Pancreas (tissue), 10 donors: ENCODE results near the gene CYP26A1. TPM values are rescaled to one million over a fixed set of nuclear protein-coding genes. Genes with fewer than 3 reads are reported as not detected.
"Not testable (repeated sequence)": the region's sequence is repeated elsewhere in the genome, so short reads cannot be mapped to it uniquely, and the experiment has no call there.

ENCODE experiments used
- ATAC-seq, 4 donors: fragments of 200-7000 bp; cut with Tn5 transposase; one replicate each; pipeline versions ENCODE4 v1.8.0 to v1.9.1; 2020; ENCODE audit warnings: mild to moderate bottlenecking in 4 of 4, moderate library complexity in 4 of 4
- DNase-seq, 6 donors: peaks; one replicate each; pipeline ENCODE4 v3.0.0-alpha.2; 2020
- FAIRE-seq: peaks from 2 replicates; lab custom pipeline; 2012; peaks lifted over from hg19 to GRCh38; lab: Jason Lieb, UNC
- H3K27ac ChIP-seq, 4 donors: fragments of 200-600 bp; sonication (generic); 1 replicate in 3 of 4; 2 replicates in 1 of 4; pipeline versions ENCODE4 v1.5.0 to v1.8.0; 2020
- H3K27me3 ChIP-seq, 4 donors: fragments of 200-600 bp; one replicate each; pipeline ENCODE4 v1.8.0; 2021
- H3K36me3 ChIP-seq, 3 donors: fragments of 200-600 bp; sonication (generic) in 1 of 3; one replicate each; pipeline versions ENCODE4 v1.5.0 to v1.8.0; 2020 to 2021
- H3K4me1 ChIP-seq, 3 donors: fragments of 200-600 bp; one replicate each; pipeline ENCODE4 v1.8.0; 2021
- H3K4me3 ChIP-seq, 4 donors: fragments of 200-600 bp; sonication (generic) in 2 of 4; one replicate each; pipeline versions ENCODE4 v1.5.0 to v1.8.0; 2020 to 2021
- H3K9me3 ChIP-seq, 4 donors: fragments of 200-600 bp; one replicate each; pipeline ENCODE4 v1.8.0; 2021
- WGBS, 2 donors: extraction: QIAGEN DNeasy Blood & Tissue Kit; methylation state at CpG; one replicate each; pipeline ENCODE4 v1.1.7; 2013; 5-methylcytosine and 5-hydroxymethylcytosine counted together
- intact Hi-C, 3 donors: fragments of 100-400 bp; cut with DNase I; formaldehyde crosslinking; loops; one replicate each; pipeline versions ENCODE4 v1.11.1 to v1.14.2; 2022
- polyA plus RNA-seq, 2 donors: library from polyadenylated mRNA; stranded (reverse); fragments of 200-250 nt; gene quantifications; one replicate each; pipeline ENCODE4 v1.2.3, GENCODE V29; 2013
- total RNA-seq, 6 donors: library from RNA; stranded (reverse); fragmentation: NEBNext Ultra II Directional in 4 of 6; extraction: Animal tissue kit (Norgen Biotek cat#: 25700) in 4 of 6; gene quantifications; one replicate each; pipeline versions ENCODE4 v1.2.1 to v1.2.4, GENCODE V29; 2021 to 2023
- TF ChIP-seq, protein P1 (sequence below), 4 donors: fragments of 200-600 bp; sonication (generic) in 3 of 4; IDR thresholded peaks; one replicate each; pipeline versions ENCODE4 v1.5.0 to v1.8.0; 2021; ENCODE audit warnings: antibody characterized with exemption in 4 of 4
- donor health status: healthy with polysubstance abuse.
- donor health status: DM: no; HTN: no; CAD: no; lungs with moderate emphysema.
- donor health status: DM: no; HTN: no; CAD: no.
- donor health status: control.
- donor health status: control.
- donor health status: Bipolar disorder and iron deficiency.
- donor health status: DM: yes; HTN: yes; CAD: no.
- donor health status: DM: no; HTN: no; CAD: no.
- donor health status: DM: no; HTN: no; CAD: no.
- donor health status: DM: yes; HTN: yes; CAD: no.

CYP26A1 gene
- total and polyA plus RNA-seq, 8 donors, result 0.11 to 0.35 TPM; not detected in 6

DNA sequence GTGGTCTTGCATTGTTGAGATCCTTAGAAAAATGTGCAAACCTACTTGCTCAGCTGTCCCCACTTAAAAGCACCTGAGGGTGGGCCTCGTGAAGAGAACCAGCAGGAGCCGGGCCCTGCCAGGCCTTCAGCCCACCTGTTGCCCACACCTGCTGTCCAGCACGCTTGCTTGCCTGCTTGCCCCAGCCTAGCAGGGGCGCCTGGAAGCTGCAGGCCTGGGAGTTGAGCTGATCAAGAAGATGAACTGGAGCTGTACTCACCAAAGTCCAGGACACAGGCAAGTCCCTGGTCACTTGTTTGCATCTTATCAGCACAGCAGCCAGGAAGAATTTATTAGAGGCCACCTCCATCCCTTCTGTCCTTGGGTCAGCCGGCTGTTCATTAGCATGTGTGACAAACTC is 23.2 kb downstream of the CYP26A1 start:
- no peaks in the 10 kb centered on the region for H3K36me3 ChIP-seq
- DNase-seq (no peak), ATAC-seq (no peak), FAIRE-seq (no peak)
- TF ChIP-seq, protein P1, sequence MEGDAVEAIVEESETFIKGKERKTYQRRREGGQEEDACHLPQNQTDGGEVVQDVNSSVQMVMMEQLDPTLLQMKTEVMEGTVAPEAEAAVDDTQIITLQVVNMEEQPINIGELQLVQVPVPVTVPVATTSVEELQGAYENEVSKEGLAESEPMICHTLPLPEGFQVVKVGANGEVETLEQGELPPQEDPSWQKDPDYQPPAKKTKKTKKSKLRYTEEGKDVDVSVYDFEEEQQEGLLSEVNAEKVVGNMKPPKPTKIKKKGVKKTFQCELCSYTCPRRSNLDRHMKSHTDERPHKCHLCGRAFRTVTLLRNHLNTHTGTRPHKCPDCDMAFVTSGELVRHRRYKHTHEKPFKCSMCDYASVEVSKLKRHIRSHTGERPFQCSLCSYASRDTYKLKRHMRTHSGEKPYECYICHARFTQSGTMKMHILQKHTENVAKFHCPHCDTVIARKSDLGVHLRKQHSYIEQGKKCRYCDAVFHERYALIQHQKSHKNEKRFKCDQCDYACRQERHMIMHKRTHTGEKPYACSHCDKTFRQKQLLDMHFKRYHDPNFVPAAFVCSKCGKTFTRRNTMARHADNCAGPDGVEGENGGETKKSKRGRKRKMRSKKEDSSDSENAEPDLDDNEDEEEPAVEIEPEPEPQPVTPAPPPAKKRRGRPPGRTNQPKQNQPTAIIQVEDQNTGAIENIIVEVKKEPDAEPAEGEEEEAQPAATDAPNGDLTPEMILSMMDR (IDR thresholded peaks at IDR 0.05), result no peak
- no peak overlapping the region for H3K4me3 ChIP-seq
- intact Hi-C loops, result no loop called here
- 69 to 73% methylated on average over 5 of the region's 5 CpGs for WGBS, 2 donors
- no peak overlapping the region for H3K27ac ChIP-seq
- no peaks in the 10 kb centered on the region for H3K4me1 ChIP-seq
- no peaks in the 10 kb centered on the region for H3K27me3 ChIP-seq
- H3K9me3 ChIP-seq, result no peaks in the 10 kb centered on the region

- intact Hi-C loops, result no loop called here
- no peak for FAIRE-seq
- H3K27me3 ChIP-seq, result no peaks in the 10 kb centered on the region
- no peak for ATAC-seq
- H3K4me1 ChIP-seq, result no peaks in the 10 kb centered on the region
- WGBS, 2 donors, result 72% methylated on average over 9 of the region's 9 CpGs
- H3K9me3 ChIP-seq, result no peaks in the 10 kb centered on the region
- DNase-seq, result no peak
- H3K36me3 ChIP-seq, result no peaks in the 10 kb centered on the region
- TF ChIP-seq, protein P1 (IDR thresholded peaks at IDR 0.05), result no peak
- no peak overlapping the region for H3K27ac ChIP-seq
- H3K4me3 ChIP-seq, result no peak overlapping the region
Observed at GRCh38 chr10:93097386-93097785, 23.7 kb downstream of the CYP26A1 start.

- FAIRE-seq (no peak), ATAC-seq (no peak), DNase-seq (no peak)
- Histone ChIP-seq H3K27ac (no peak overlapping the region), H3K4me1 (no peaks in the 10 kb centered on the region), H3K9me3 (no peaks in the 10 kb centered on the region), H3K36me3 (no peaks in the 10 kb centered on the region), H3K27me3 (no peaks in the 10 kb centered on the region), H3K4me3 (no peak overlapping the region)
- intact Hi-C loops, result no loop called here
- 51 to 65% methylated on average over 3 of the region's 3 CpGs for WGBS, 2 donors
- TF ChIP-seq, protein P1 (IDR thresholded peaks at IDR 0.05), result no peak
Observed at GRCh38 chr10:93098816-93099215, 25.1 kb downstream of the CYP26A1 start.

DNA sequence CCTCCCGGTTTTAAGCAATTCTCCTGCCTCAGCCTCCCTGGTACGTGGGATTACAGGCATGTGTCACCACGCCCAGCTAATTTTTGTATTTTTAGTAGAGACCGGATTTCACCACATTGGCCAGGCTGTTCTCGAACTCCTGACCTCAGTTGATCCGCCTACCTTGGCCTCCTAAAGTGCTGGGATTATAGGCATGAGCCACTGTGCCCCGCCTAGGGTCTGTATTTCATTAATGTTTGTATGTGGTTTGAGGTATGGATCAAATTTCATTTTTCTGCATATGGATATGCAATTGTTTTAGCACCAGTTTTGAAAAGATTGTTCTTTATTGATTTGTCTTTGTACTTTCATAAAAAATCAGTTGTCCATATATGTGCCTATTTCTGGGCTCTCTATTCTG is 26.0 kb downstream of the CYP26A1 start:
- WGBS, 2 donors, result 83 to 89% methylated on average over 7 of the region's 7 CpGs
- ATAC-seq (no peak), FAIRE-seq (no peak), DNase-seq (no peak)
- no peak overlapping the region for H3K27ac ChIP-seq
- no peak overlapping the region for H3K4me3 ChIP-seq
- H3K4me1 ChIP-seq, result no peaks in the 10 kb centered on the region
- H3K27me3 ChIP-seq, result no peaks in the 10 kb centered on the region
- H3K36me3 ChIP-seq, result no peaks in the 10 kb centered on the region
- intact Hi-C loops, result no loop called here
- H3K9me3 ChIP-seq, result no peaks in the 10 kb centered on the region
- TF ChIP-seq, protein P1 (IDR thresholded peaks at IDR 0.05), result no peak

DNA sequence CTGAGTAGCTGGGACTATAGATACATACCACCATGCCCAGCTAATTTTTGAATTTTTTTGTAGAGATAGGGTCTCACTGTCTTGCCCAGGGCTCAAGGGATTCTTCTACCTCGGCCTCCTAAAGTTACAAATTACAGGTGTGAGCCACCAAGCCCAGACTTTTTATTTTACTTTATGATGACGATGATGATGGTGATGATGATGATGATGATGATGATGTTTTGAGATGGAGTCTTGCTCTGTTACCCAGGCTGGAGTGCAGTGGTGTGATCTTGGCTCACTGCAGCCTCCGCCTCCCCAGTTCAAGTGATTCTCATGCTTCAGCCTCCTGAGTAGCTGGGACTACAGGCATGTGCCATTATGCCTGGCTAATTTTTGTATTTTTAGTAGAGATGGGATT is 27.5 kb downstream of the CYP26A1 start:
- H3K4me3 ChIP-seq, H3K9me3 ChIP-seq, ATAC-seq, FAIRE-seq, H3K4me1 ChIP-seq, H3K27me3 ChIP-seq, H3K36me3 ChIP-seq, H3K27ac ChIP-seq, intact Hi-C loops, DNase-seq: not testable (repeated sequence)
- WGBS, 2 donors, result 87 to 95% methylated on average over 3 of the region's 3 CpGs
